HL-60 (cell line): ENCODE results near the gene ZNF860.
"Not testable (repeated sequence)": the region's sequence is repeated elsewhere in the genome, so short reads cannot be mapped to it uniquely, and the experiment has no call there.

Experiments used
- DNase-seq, 2 experiments: peaks; one replicate each; pipeline ENCODE4 v3.0.0-alpha.2; 2010 to 2020; ENCODE audit warnings: low read depth in 1 of 2, low spot score in 1 of 2
- H3K27ac ChIP-seq: fragments of 250-450 bp; sonication (Bioruptor Pico); replicated peaks from 2 replicates; pipeline ENCODE4 v1.5.1; 2020; ENCODE audit warnings: mild to moderate bottlenecking, moderate library complexity
- H3K27me3 ChIP-seq: fragments of 250-450 bp; sonication (Bioruptor Pico); 2 replicates; pipeline ENCODE4 v1.5.1; 2021; ENCODE audit warnings: mild to moderate bottlenecking, moderate library complexity; ENCODE audit not compliant: insufficient read depth, poor library complexity, severe bottlenecking
- H3K4me3 ChIP-seq: replicated peaks from 2 replicates; pipeline ENCODE4 v1.5.1; 2011; ENCODE audit warnings: mild to moderate bottlenecking, control low read depth, low read length; ENCODE audit not compliant: insufficient read depth
- GABPA ChIP-seq: IDR thresholded peaks from 2 replicates; pipeline ENCODE4 v1.6.1; 2012; ENCODE audit warnings: low read depth
- POLR2AphosphoS5 ChIP-seq: IDR thresholded peaks from 2 replicates; pipeline ENCODE4 v1.6.1; 2012; ENCODE audit warnings: low read depth
- SPI1 ChIP-seq: IDR thresholded peaks from 2 replicates; pipeline ENCODE4 v1.6.1; 2012; ENCODE audit warnings: low read depth, mild to moderate bottlenecking, borderline replicate concordance
- TF ChIP-seq, protein P1 (sequence below): IDR thresholded peaks from one replicate; pipeline ENCODE4 v1.5.1; 2011; ENCODE audit warnings: low read length, control low read depth, inconsistent platforms; ENCODE audit not compliant: insufficient read depth
- TF ChIP-seq, protein P2 (sequence below): IDR thresholded peaks from 2 replicates; pipeline ENCODE4 v1.6.1; 2012; ENCODE audit warnings: low read depth; ENCODE audit not compliant: insufficient replicate concordance

The ZNF860 gene

DNA sequence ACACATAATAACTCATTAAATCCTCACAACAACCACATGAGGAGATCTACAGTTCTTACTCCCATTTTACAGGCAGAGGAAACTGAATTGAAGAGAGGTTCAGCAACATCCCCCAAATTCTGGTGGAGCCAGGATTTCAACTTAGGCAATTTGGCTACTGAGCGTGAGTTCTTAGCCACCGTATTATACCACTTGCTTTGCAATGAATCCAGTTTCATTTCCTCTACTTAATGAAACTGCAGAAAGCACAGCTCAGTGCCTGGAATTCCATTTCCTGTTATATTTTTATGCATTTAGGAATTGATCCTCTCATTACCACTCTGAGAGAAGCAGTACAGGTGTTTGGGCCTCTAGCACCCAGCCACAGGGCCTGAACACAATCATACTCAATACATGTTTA is 4.3 kb downstream of the ZNF860 start:
- H3K4me3 ChIP-seq: no peak overlapping the region
- H3K27ac ChIP-seq: no peak overlapping the region
- TF ChIP-seq GABPA (no peak), POLR2AphosphoS5 (no peak), SPI1 (no peak)
- TF ChIP-seq, protein P1, sequence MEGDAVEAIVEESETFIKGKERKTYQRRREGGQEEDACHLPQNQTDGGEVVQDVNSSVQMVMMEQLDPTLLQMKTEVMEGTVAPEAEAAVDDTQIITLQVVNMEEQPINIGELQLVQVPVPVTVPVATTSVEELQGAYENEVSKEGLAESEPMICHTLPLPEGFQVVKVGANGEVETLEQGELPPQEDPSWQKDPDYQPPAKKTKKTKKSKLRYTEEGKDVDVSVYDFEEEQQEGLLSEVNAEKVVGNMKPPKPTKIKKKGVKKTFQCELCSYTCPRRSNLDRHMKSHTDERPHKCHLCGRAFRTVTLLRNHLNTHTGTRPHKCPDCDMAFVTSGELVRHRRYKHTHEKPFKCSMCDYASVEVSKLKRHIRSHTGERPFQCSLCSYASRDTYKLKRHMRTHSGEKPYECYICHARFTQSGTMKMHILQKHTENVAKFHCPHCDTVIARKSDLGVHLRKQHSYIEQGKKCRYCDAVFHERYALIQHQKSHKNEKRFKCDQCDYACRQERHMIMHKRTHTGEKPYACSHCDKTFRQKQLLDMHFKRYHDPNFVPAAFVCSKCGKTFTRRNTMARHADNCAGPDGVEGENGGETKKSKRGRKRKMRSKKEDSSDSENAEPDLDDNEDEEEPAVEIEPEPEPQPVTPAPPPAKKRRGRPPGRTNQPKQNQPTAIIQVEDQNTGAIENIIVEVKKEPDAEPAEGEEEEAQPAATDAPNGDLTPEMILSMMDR: no peak
- TF ChIP-seq, protein P2, sequence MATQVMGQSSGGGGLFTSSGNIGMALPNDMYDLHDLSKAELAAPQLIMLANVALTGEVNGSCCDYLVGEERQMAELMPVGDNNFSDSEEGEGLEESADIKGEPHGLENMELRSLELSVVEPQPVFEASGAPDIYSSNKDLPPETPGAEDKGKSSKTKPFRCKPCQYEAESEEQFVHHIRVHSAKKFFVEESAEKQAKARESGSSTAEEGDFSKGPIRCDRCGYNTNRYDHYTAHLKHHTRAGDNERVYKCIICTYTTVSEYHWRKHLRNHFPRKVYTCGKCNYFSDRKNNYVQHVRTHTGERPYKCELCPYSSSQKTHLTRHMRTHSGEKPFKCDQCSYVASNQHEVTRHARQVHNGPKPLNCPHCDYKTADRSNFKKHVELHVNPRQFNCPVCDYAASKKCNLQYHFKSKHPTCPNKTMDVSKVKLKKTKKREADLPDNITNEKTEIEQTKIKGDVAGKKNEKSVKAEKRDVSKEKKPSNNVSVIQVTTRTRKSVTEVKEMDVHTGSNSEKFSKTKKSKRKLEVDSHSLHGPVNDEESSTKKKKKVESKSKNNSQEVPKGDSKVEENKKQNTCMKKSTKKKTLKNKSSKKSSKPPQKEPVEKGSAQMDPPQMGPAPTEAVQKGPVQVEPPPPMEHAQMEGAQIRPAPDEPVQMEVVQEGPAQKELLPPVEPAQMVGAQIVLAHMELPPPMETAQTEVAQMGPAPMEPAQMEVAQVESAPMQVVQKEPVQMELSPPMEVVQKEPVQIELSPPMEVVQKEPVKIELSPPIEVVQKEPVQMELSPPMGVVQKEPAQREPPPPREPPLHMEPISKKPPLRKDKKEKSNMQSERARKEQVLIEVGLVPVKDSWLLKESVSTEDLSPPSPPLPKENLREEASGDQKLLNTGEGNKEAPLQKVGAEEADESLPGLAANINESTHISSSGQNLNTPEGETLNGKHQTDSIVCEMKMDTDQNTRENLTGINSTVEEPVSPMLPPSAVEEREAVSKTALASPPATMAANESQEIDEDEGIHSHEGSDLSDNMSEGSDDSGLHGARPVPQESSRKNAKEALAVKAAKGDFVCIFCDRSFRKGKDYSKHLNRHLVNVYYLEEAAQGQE: no peak
- peaks cover 17% of the 10 kb centered on the region for H3K27me3 ChIP-seq
- no peak for DNase-seq

DNA sequence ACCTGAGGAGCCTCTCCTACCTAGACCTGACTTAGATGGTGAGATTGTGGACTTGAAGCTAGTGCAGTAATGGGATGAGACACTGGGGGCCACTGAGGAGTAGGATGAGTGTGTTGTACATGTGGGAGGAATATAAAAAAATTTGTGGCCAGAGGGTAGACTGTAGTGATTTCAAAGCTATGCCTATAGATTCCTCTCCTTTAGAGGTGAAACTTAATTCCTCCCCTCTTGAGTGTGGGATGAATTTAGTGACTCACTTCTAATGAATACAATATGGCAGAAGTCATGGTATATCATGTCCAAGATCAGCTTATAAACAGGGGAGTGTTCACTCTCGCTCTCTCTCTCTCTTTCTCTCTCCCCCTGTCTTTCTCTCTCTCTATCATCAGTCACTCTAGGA is 6.7 kb downstream of the ZNF860 start:
- no peak overlapping the region for H3K27ac ChIP-seq
- no peak for DNase-seq
- TF ChIP-seq POLR2AphosphoS5 (no peak), GABPA (no peak), SPI1 (no peak)
- TF ChIP-seq, protein P2: no peak
- TF ChIP-seq, protein P1: no peak
- H3K4me3 ChIP-seq: no peak overlapping the region
- H3K27me3 ChIP-seq: no peaks in the 10 kb centered on the region

DNA sequence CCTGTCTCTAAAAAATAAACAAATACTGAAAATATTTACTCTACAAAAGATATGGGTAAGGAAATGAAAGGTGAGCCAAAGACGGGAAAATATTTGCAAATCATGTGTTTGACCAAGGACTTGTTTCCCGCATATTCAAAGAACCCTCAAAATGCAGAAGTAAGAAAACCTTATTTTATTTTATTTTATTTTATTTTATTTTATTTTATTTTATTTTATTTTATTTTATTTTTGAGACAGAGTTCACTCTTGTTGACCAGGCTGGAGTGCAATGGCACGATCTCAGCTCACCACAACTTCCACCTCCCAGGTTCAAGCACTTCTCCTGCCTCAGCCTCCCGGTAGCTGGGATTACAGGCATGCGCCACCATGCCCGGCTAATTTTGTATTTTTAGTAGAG is 11.4 kb downstream of the ZNF860 start:
- H3K27ac ChIP-seq, DNase-seq, H3K4me3 ChIP-seq, H3K27me3 ChIP-seq: not testable (repeated sequence)

DNA sequence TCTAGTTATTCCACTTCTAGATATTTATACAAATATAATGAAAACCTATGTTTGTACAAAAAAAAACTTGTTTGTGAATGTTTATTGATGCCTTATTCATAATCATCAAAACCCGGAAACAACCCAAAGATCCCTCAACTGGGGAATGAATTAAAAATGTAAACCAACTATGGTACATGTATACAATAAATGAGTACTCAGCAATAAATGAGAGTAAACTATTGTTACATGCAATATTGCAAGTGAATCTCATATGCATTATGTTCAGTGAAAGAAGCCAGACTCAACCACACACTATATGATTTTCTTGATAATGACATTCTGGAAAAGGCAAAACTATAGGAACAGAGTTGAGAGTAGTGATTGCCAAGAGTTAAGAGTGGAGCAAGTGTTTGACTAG is 12.3 kb downstream of the ZNF860 start:
- TF ChIP-seq, protein P2: no peak
- TF ChIP-seq POLR2AphosphoS5: no peak
- TF ChIP-seq, protein P1: no peak
- TF ChIP-seq SPI1: no peak
- TF ChIP-seq GABPA: no peak
- Histone ChIP-seq H3K27me3 (no peaks in the 10 kb centered on the region), H3K4me3 (no peak overlapping the region), H3K27ac (no peak overlapping the region)
- DNase-seq: no peak

DNA sequence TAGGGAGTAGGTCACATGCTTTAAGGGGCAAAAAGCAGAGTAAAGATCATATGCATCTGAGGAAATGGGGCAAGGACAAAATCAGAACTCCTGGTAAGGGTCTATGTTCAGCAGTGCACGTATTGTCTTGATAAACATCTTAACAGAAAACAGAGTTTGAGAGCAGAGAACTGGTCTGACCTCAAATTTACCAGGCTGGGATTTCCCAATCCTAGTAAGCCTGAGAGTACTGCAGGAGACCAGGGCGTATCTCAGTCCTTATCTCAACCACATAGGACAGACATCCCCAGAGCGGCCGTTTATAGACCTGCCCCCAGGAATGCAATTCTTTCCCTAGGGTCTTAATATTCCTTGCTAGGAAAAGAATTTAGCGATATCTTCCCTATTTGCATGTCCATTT is 13.5 kb downstream of the ZNF860 start:
- not testable (repeated sequence) for H3K4me3 ChIP-seq, DNase-seq, H3K27me3 ChIP-seq, H3K27ac ChIP-seq
